ENCODE measurements around the gene HOPX. TPM values are rescaled to one million over a fixed set of nuclear protein-coding genes. Genes with fewer than 3 reads are reported as not detected.
A peak's percentile ranks its signal among the peaks of the same experiment; 100 is the strongest.

HOPX gene
- total RNA-seq, 1 experiment from 2014 or later = not detected

DNA sequence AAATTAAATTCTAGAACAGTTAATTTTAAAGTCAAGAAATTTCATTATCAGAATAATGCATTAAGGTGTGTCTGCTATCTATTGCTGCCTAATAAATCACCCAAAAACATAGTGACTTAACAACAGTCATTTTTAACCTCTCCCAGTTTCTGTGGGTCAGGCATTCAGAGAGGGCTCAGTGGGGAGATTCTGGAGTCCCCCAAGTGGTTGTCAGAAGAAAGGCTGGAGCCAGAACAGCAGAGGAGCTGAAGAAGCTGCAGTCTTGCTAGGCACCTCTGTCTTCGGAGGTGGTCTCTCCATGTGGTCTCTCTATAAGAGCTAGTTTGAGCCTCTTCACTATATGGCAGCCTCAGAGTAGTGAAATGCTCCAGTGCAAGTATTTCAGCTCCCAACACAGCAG, 9.3 kb upstream of the HOPX start:
- H3K23me2 ChIP-seq (ENCODE audit: insufficient read length, low read depth, low read length, poor library complexity, severe bottlenecking) = no peaks in the 10 kb centered on the region

More for the DNA sequence above, 9.3 kb upstream of the HOPX start:
- Mint-ChIP-seq H3K4me3 (no peak overlapping the region), H3K27ac (no peak overlapping the region), H3K36me3 (ENCODE audit: insufficient read depth in 1 of 3, low read depth in 3 of 3) (0 out of 7 replicates have a peak, but pooled peaks cover 0 to 4% (median 1%) of the 10 kb centered on the region in 3 experiments), H3K4me1 (peaks cover 14 to 23% of the 10 kb centered on the region in 2 experiments), H3K27me3 (ENCODE audit: low read depth) (peaks cover 22% of the 10 kb centered on the region), H3K9me3 (peaks cover 4 to 7% of the 10 kb centered on the region in 2 experiments; a peak in 4 of 5 replicates)
- H4K8ac ChIP-seq (replicated peaks; ENCODE audit: insufficient read length, low read depth, low read length) = no peak overlapping the region
- no peak overlapping the region for H3K4ac ChIP-seq (ENCODE audit: low read depth, low read length)
- no peak overlapping the region for H4K91ac ChIP-seq (ENCODE audit: insufficient read length, low read depth, low read length)
- no peak overlapping the region for H2BK20ac ChIP-seq (ENCODE audit: low read depth, low read length, poor library complexity, severe bottlenecking)
- no peaks in the 10 kb centered on the region for H3K79me1 ChIP-seq (ENCODE audit: insufficient read depth, low read depth, low read length, poor library complexity, severe bottlenecking)
- no peak overlapping the region for H4K5ac ChIP-seq (ENCODE audit: insufficient read length, low read depth, low read length)
- H3K27ac ChIP-seq (ENCODE audit: insufficient read length, low read depth, low read length) = no peak overlapping the region
- H3T11ph ChIP-seq (ENCODE audit: low read length) = no peak overlapping the region
- no CpG with 5 or more reads among the region's 1 CpG for WGBS (ENCODE audit: extremely low coverage, insufficient read length, low lambda C conversion rate)
- H2BK15ac ChIP-seq (ENCODE audit: low read depth, low read length) = no peak overlapping the region
- no peak overlapping the region for H3K14ac ChIP-seq (ENCODE audit: insufficient read depth, low read length)
- no peak overlapping the region for H2AK5ac ChIP-seq (ENCODE audit: insufficient read length, low read length)
- H3K79me2 ChIP-seq (ENCODE audit: insufficient read depth, low read length) = no peaks in the 10 kb centered on the region
- no peaks in the 10 kb centered on the region; the same call in 1 of the 2 replicates for H3K4me1 ChIP-seq (ENCODE audit: insufficient read depth, low read length)
- H3K4me2 ChIP-seq (ENCODE audit: insufficient read depth, insufficient read length, low read length) = no peak overlapping the region
- no peak overlapping the region for H3K18ac ChIP-seq (ENCODE audit: insufficient read length, low read depth, low read length)
- H2BK5ac ChIP-seq (ENCODE audit: insufficient read length, low read length) = no peak overlapping the region
- no peak overlapping the region for H2BK120ac ChIP-seq (ENCODE audit: low read depth, low read length, poor library complexity, severe bottlenecking)
- TF ChIP-seq, protein P1, sequence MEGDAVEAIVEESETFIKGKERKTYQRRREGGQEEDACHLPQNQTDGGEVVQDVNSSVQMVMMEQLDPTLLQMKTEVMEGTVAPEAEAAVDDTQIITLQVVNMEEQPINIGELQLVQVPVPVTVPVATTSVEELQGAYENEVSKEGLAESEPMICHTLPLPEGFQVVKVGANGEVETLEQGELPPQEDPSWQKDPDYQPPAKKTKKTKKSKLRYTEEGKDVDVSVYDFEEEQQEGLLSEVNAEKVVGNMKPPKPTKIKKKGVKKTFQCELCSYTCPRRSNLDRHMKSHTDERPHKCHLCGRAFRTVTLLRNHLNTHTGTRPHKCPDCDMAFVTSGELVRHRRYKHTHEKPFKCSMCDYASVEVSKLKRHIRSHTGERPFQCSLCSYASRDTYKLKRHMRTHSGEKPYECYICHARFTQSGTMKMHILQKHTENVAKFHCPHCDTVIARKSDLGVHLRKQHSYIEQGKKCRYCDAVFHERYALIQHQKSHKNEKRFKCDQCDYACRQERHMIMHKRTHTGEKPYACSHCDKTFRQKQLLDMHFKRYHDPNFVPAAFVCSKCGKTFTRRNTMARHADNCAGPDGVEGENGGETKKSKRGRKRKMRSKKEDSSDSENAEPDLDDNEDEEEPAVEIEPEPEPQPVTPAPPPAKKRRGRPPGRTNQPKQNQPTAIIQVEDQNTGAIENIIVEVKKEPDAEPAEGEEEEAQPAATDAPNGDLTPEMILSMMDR (conservative IDR thresholded peaks at IDR 0.05) = peak; percentile 40; the same call in 2 of the 3 replicates
- H3K9me3 ChIP-seq (ENCODE audit: control insufficient read depth, low read depth, low read length) = no peaks in the 10 kb centered on the region
- no peak overlapping the region for H2BK12ac ChIP-seq (ENCODE audit: insufficient read length, low read depth, low read length)
- H2AFZ ChIP-seq (ENCODE audit: low read length) = no peak overlapping the region
- no peaks in the 10 kb centered on the region for H3K27me3 ChIP-seq (ENCODE audit: insufficient read depth, low read length)
- H3K23ac ChIP-seq (ENCODE audit: insufficient read length, low read depth, low read length) = no peak overlapping the region
- no peak for DNase-seq
- H3K56ac ChIP-seq (ENCODE audit: insufficient read length, low read depth, low read length) = no peak overlapping the region
- H3K9ac ChIP-seq (ENCODE audit: extremely low read depth, insufficient read length, low read length) = no peak overlapping the region
- H4K20me1 ChIP-seq (ENCODE audit: control insufficient read depth, insufficient read depth, insufficient read length) = no peaks in the 10 kb centered on the region
